Measurements from ENCODE around the gene SAP25. TPM values are rescaled to one million over a fixed set of nuclear protein-coding genes. Genes with fewer than 3 reads are reported as not detected.

The SAP25 gene
- total RNA-seq, 1 donor from 2014 or later = 1.9 TPM

DNA sequence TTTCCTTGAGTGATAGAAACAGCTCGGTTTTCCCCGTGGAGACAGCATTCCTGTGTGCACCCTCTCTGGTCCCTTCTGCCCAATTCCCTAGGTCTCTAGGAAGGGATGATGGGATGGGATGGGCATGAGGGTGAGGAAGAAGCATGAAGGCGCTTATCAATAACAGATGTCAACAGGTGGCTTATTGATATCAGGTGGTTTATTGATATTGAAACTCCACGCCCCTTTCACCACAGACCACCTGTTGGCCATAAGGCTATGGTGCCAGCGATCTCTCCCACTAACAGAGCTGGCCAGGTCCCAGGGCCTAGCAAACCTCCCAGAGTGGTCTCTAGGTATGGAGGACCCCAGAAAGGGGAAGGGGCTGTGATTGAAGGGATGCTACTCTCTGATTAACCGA, 46.5 kb upstream of the SAP25 start:
- no peaks in the 10 kb centered on the region for H3K9me3 ChIP-seq (ENCODE audit: insufficient read depth, low read depth, low read length)
- no peaks in the 10 kb centered on the region for H3K36me3 ChIP-seq (ENCODE audit: insufficient read depth, low read length)
- no peak overlapping the region for H3K4me3 ChIP-seq (ENCODE audit: insufficient read depth, low read depth, low read length)
- no peaks in the 10 kb centered on the region for H3K27me3 ChIP-seq (ENCODE audit: insufficient read depth, low read length)
- FAIRE-seq (no peak), DNase-seq (ENCODE audit: low read depth) (no peak)
- no peaks in the 10 kb centered on the region for H3K79me2 ChIP-seq (ENCODE audit: insufficient read depth, low read length)
- H4K20me1 ChIP-seq (ENCODE audit: insufficient read depth, low read length) = no peaks in the 10 kb centered on the region
- H3K4me3 Mint-ChIP-seq (ENCODE audit: unreplicated experiment) = no peak overlapping the region
- no peaks in the 10 kb centered on the region for H3K4me1 Mint-ChIP-seq (ENCODE audit: low read depth, unreplicated experiment)
- peaks cover 10% of the 10 kb centered on the region for H3K36me3 Mint-ChIP-seq (ENCODE audit: low read depth, unreplicated experiment)
- no peaks in the 10 kb centered on the region for H3K4me1 ChIP-seq (ENCODE audit: insufficient read depth, low read length)
- H3K27ac ChIP-seq (ENCODE audit: low read depth, low read length) = no peak overlapping the region
- H2AFZ ChIP-seq (ENCODE audit: low read depth, low read length) = no peak overlapping the region
- H3K27me3 Mint-ChIP-seq (ENCODE audit: low read depth, unreplicated experiment) = peaks cover 15% of the 10 kb centered on the region
- no peak overlapping the region for H3K27ac Mint-ChIP-seq (ENCODE audit: unreplicated experiment)
- H3K9ac ChIP-seq (ENCODE audit: low read length) = no peak overlapping the region
- H3K9me3 Mint-ChIP-seq (ENCODE audit: unreplicated experiment) = no peaks in the 10 kb centered on the region
- TF ChIP-seq, protein P1, sequence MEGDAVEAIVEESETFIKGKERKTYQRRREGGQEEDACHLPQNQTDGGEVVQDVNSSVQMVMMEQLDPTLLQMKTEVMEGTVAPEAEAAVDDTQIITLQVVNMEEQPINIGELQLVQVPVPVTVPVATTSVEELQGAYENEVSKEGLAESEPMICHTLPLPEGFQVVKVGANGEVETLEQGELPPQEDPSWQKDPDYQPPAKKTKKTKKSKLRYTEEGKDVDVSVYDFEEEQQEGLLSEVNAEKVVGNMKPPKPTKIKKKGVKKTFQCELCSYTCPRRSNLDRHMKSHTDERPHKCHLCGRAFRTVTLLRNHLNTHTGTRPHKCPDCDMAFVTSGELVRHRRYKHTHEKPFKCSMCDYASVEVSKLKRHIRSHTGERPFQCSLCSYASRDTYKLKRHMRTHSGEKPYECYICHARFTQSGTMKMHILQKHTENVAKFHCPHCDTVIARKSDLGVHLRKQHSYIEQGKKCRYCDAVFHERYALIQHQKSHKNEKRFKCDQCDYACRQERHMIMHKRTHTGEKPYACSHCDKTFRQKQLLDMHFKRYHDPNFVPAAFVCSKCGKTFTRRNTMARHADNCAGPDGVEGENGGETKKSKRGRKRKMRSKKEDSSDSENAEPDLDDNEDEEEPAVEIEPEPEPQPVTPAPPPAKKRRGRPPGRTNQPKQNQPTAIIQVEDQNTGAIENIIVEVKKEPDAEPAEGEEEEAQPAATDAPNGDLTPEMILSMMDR (IDR thresholded peaks at IDR 0.05; ENCODE audit: insufficient read depth, low read depth, low read length) = no peak
- no peak for TF ChIP-seq EZH2 (IDR thresholded peaks at IDR 0.05; ENCODE audit: insufficient read depth, low read length)
- no peak overlapping the region for H3K4me2 ChIP-seq (ENCODE audit: low read length)

DNA sequence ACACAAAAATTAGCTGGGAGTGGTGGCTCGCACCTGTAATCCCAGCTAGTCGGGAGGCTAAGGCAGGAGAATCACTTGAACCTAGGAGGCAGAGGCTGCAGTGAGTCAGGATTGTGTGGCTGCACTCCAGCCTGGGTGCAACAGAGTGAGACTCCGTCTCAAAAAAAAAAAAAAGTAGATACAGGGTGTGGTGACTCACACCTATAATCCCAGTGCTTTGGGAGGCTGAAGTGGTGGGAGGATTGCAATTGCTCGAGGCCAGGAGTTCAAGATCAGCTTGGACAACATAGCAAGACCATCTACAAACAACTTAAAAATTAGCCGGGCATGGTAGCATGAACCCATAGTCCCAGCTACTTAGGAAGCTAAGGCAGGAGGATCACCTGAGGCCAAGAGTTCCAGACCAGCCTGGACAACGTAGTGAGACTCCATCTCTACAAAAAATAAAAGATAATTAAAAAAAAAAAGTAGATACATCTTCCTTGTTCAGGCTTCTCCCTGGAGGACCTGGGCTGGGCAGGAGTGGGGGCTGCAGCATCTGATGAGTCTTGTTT, 40.7 kb upstream of the SAP25 start:
- Histone ChIP-seq H3K9ac (ENCODE audit: low read length) (no peak overlapping the region), H3K9me3 (ENCODE audit: insufficient read depth, low read depth, low read length) (no peaks in the 10 kb centered on the region), H3K27me3 (ENCODE audit: insufficient read depth, low read length) (no peaks in the 10 kb centered on the region), H2AFZ (ENCODE audit: low read depth, low read length) (no peak overlapping the region), H3K4me3 (ENCODE audit: insufficient read depth, low read depth, low read length) (no peak overlapping the region), H3K4me2 (ENCODE audit: low read length) (no peak overlapping the region), H3K36me3 (ENCODE audit: insufficient read depth, low read length) (no peaks in the 10 kb centered on the region), H3K79me2 (ENCODE audit: insufficient read depth, low read length) (peaks cover 5% of the 10 kb centered on the region), H3K27ac (ENCODE audit: low read depth, low read length) (no peak overlapping the region), H3K4me1 (ENCODE audit: insufficient read depth, low read length) (peaks cover 7% of the 10 kb centered on the region), H4K20me1 (ENCODE audit: insufficient read depth, low read length) (peaks cover 4% of the 10 kb centered on the region)
- TF ChIP-seq EZH2 (IDR thresholded peaks at IDR 0.05; ENCODE audit: insufficient read depth, low read length) = no peak
- TF ChIP-seq, protein P1 (IDR thresholded peaks at IDR 0.05; ENCODE audit: insufficient read depth, low read depth, low read length) = no peak
- Mint-ChIP-seq H3K27me3 (ENCODE audit: low read depth, unreplicated experiment) (no peaks in the 10 kb centered on the region), H3K36me3 (ENCODE audit: low read depth, unreplicated experiment) (peaks cover 2% of the 10 kb centered on the region), H3K27ac (ENCODE audit: unreplicated experiment) (no peak overlapping the region), H3K4me1 (ENCODE audit: low read depth, unreplicated experiment) (no peaks in the 10 kb centered on the region), H3K9me3 (ENCODE audit: unreplicated experiment) (no peaks in the 10 kb centered on the region), H3K4me3 (ENCODE audit: unreplicated experiment) (no peak overlapping the region)
- DNase-seq (ENCODE audit: low read depth) (no peak), FAIRE-seq (no peak)

DNA sequence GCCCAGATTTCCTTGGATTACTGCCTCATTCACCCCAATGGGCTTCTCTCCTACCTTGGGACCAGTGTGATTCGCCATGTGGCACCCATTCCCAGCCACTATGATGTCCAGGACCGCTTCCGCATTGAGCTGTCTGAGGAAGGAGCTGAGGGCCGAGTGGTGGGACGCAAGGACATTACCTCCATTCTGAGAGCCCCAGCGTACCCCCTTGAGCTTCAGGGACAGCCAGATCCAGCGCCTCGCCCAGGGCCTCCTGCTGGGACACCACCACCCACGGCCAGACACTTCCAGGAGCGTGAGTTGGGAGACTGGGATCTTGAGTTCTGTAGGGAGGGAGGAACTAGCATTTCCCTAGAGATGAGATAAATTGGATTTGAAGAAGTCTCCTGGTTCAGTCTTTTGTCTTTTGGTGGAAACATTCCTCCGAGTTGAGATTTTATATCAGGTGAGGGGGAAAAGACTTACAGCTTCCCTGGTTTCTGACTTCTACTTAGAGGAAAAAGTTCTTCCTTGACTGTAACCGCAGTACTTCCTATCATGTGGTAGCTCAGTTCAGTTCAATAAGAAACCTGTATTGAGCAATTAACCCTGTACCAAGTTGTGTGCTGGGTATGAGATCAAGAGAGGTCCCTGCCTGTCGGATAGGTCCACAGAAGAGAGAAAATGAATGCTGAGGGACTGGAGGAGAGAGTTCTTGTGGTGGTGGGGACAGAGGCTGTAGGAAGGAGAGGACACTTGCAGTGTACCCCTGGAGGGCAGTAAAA, 39.9 kb upstream of the SAP25 start:
- FAIRE-seq (no peak), DNase-seq (ENCODE audit: low read depth) (no peak)
- Histone ChIP-seq H2AFZ (ENCODE audit: low read depth, low read length) (no peak overlapping the region), H3K4me2 (ENCODE audit: low read length) (peak overlapping the region; percentile 85), H3K9me3 (ENCODE audit: insufficient read depth, low read depth, low read length) (no peaks in the 10 kb centered on the region), H4K20me1 (ENCODE audit: insufficient read depth, low read length) (peaks cover 4% of the 10 kb centered on the region), H3K9ac (ENCODE audit: low read length) (no peak overlapping the region), H3K4me1 (ENCODE audit: insufficient read depth, low read length) (peaks cover 7% of the 10 kb centered on the region), H3K79me2 (ENCODE audit: insufficient read depth, low read length) (peaks cover 5% of the 10 kb centered on the region), H3K27ac (ENCODE audit: low read depth, low read length) (no peak overlapping the region), H3K4me3 (ENCODE audit: insufficient read depth, low read depth, low read length) (peak overlapping the region; percentile 72), H3K36me3 (ENCODE audit: insufficient read depth, low read length) (no peaks in the 10 kb centered on the region), H3K27me3 (ENCODE audit: insufficient read depth, low read length) (no peaks in the 10 kb centered on the region)
- Mint-ChIP-seq H3K36me3 (ENCODE audit: low read depth, unreplicated experiment) (peaks cover 2% of the 10 kb centered on the region), H3K4me3 (ENCODE audit: unreplicated experiment) (peak overlapping the region; percentile 81), H3K4me1 (ENCODE audit: low read depth, unreplicated experiment) (no peaks in the 10 kb centered on the region), H3K27ac (ENCODE audit: unreplicated experiment) (no peak overlapping the region), H3K9me3 (ENCODE audit: unreplicated experiment) (no peaks in the 10 kb centered on the region), H3K27me3 (ENCODE audit: low read depth, unreplicated experiment) (no peaks in the 10 kb centered on the region)
- no peak for TF ChIP-seq EZH2 (IDR thresholded peaks at IDR 0.05; ENCODE audit: insufficient read depth, low read length)
- TF ChIP-seq, protein P1 (IDR thresholded peaks at IDR 0.05; ENCODE audit: insufficient read depth, low read depth, low read length) = no peak

All from astrocyte (in vitro differentiated cells and primary cell).